HG03196 (cell line): ENCODE measurements around the gene HES3.
A peak's percentile ranks its signal among the peaks of the same experiment; 100 is the strongest.
"Not testable (repeated sequence)": the region's sequence is repeated elsewhere in the genome, so short reads cannot be mapped to it uniquely, and the experiment has no call there.

ENCODE experiments used
- ATAC-seq: cut with Tn5 transposase; IDR thresholded peaks from one replicate; pipeline ENCODE4 v1.9.1; 2021; ENCODE audit not compliant: unreplicated experiment

HES3 gene

GRCh38 chr1:6218375-6219164 lies 25.4 kb upstream of the HES3 start:
- ATAC-seq, result no peak

- ATAC-seq, result not testable (repeated sequence)
Observed at GRCh38 chr1:6219641-6220040, 24.3 kb upstream of the HES3 start.

GRCh38 chr1:6220236-6220635 lies 23.7 kb upstream of the HES3 start:
- no peak for ATAC-seq

GRCh38 chr1:6221210-6221784 lies 22.7 kb upstream of the HES3 start:
- ATAC-seq, result no peak

GRCh38 chr1:6222636-6223035 lies 21.3 kb upstream of the HES3 start:
- no peak for ATAC-seq

- ATAC-seq, result no peak
Observed at GRCh38 chr1:6223617-6224016, 20.4 kb upstream of the HES3 start.

GRCh38 chr1:6224718-6225117 lies 19.3 kb upstream of the HES3 start:
- no peak for ATAC-seq

GRCh38 chr1:6225651-6226050 lies 18.3 kb upstream of the HES3 start:
- no peak for ATAC-seq

- no peak for ATAC-seq
Observed at GRCh38 chr1:6233376-6233775, 10.6 kb upstream of the HES3 start.

GRCh38 chr1:6234502-6235295 lies 9.3 kb upstream of the HES3 start:
- no peak for ATAC-seq

GRCh38 chr1:6235296-6235677 lies 8.7 kb upstream of the HES3 start:
- ATAC-seq, result peak; percentile 25

GRCh38 chr1:6237093-6237492 lies 6.9 kb upstream of the HES3 start:
- no peak for ATAC-seq

GRCh38 chr1:6239213-6239752 lies 4.7 kb upstream of the HES3 start:
- no peak for ATAC-seq

- no peak for ATAC-seq
Observed at GRCh38 chr1:6239950-6240768, 3.8 kb upstream of the HES3 start.

- ATAC-seq, result no peak
Observed at GRCh38 chr1:6241107-6241886, 2.7 kb upstream of the HES3 start.

GRCh38 chr1:6241887-6242740 lies 1.9 kb upstream of the HES3 start:
- no peak for ATAC-seq

- no peak for ATAC-seq
Observed at GRCh38 chr1:6243053-6243834, 735 bp upstream of the HES3 start.

- ATAC-seq, result no peak
Observed at GRCh38 chr1:6244401-6245049, 546 bp downstream of the HES3 start.
